GM23338 (cell line): ENCODE results near the gene BICRAL. TPM values are rescaled to one million over a fixed set of nuclear protein-coding genes. Genes with fewer than 3 reads are reported as not detected.

ENCODE experiments used
- ATAC-seq: fragments of 200-7000 bp; cut with Tn5 transposase; 3 replicates; pipeline ENCODE4 v1.9.1; 2020
- DNase-seq: peaks from one replicate; pipeline ENCODE4 v3.0.0-alpha.2; 2015; ENCODE audit warnings: low spot score
- H2AFZ ChIP-seq: fragments of 200-600 bp; sonication (generic); 2 replicates; pipeline ENCODE4 v1.8.0; 2016; ENCODE audit warnings: antibody characterized with exemption, mild to moderate bottlenecking, moderate library complexity
- H3F3A ChIP-seq: fragments of 200-600 bp; sonication (generic); replicated peaks from 2 replicates; pipeline ENCODE4 v1.8.0; 2017; ENCODE audit warnings: antibody characterized with exemption, mixed run types, low read depth
- H3K27ac ChIP-seq: fragments of 200-600 bp; sonication (generic); 2 replicates; pipeline ENCODE4 v1.6.1; 2016; ENCODE audit warnings: low read depth
- H3K27me3 ChIP-seq: fragments of 200-600 bp; sonication (generic); 2 replicates; pipeline ENCODE4 v1.8.0; 2016; ENCODE audit warnings: mild to moderate bottlenecking, mixed run types, moderate library complexity; ENCODE audit not compliant: insufficient read depth
- H3K36me3 ChIP-seq: fragments of 200-600 bp; sonication (generic); 2 replicates; pipeline ENCODE4 v1.8.0; 2016; ENCODE audit warnings: mild to moderate bottlenecking; ENCODE audit not compliant: insufficient read depth
- H3K4me1 ChIP-seq: fragments of 200-600 bp; sonication (generic); 2 replicates; pipeline ENCODE4 v1.8.0; 2016; ENCODE audit warnings: mild to moderate bottlenecking, moderate library complexity; ENCODE audit not compliant: insufficient read depth
- H3K4me2 ChIP-seq: fragments of 200-600 bp; sonication (generic); 2 replicates; pipeline ENCODE4 v1.7.1; 2017; ENCODE audit warnings: mixed run types
- H3K4me3 ChIP-seq: fragments of 200-600 bp; sonication (generic); 2 replicates; pipeline ENCODE4 v1.6.1; 2016; ENCODE audit warnings: mixed run types
- H3K79me2 ChIP-seq: fragments of 200-600 bp; sonication (generic); replicated peaks from 2 replicates; pipeline ENCODE4 v1.8.0; 2017; ENCODE audit warnings: mild to moderate bottlenecking; ENCODE audit not compliant: insufficient read depth
- H3K9me2 ChIP-seq: fragments of 200-600 bp; sonication (generic); 2 replicates; pipeline ENCODE4 v1.8.0; 2017; ENCODE audit not compliant: insufficient read depth
- H4K20me1 ChIP-seq: fragments of 200-600 bp; sonication (generic); replicated peaks from 2 replicates; pipeline ENCODE4 v1.8.0; 2017; ENCODE audit warnings: mild to moderate bottlenecking; ENCODE audit not compliant: insufficient read depth
- H3K27ac Mint-ChIP-seq: 2 replicates; pipeline ENCODE4 v1.8.0; 2020; ENCODE audit warnings: inconsistent platforms, mild to moderate bottlenecking, moderate library complexity, mixed read lengths
- H3K27me3 Mint-ChIP-seq: 3 replicates; pipeline ENCODE4 v1.8.0; 2022; ENCODE audit warnings: low read depth, mild to moderate bottlenecking, moderate library complexity, mixed read lengths, inconsistent platforms; ENCODE audit not compliant: insufficient read depth, poor library complexity
- H3K36me3 Mint-ChIP-seq: 3 replicates; pipeline ENCODE4 v1.8.0; 2021; ENCODE audit warnings: low read depth, mild to moderate bottlenecking, inconsistent platforms, moderate library complexity, mixed read lengths
- H3K4me1 Mint-ChIP-seq: 3 replicates; pipeline ENCODE4 v1.8.0; 2020; ENCODE audit warnings: mild to moderate bottlenecking, inconsistent platforms, mixed read lengths
- H3K4me3 Mint-ChIP-seq: 3 replicates; pipeline ENCODE4 v1.8.0; 2021; ENCODE audit warnings: moderate library complexity, mild to moderate bottlenecking, inconsistent platforms, mixed read lengths
- H3K9me3 Mint-ChIP-seq: 3 replicates; pipeline ENCODE4 v1.8.0; 2020; ENCODE audit warnings: moderate library complexity, mild to moderate bottlenecking, inconsistent platforms, mixed read lengths
- CREB1 ChIP-seq: fragments of 250-450 bp; sonication (Bioruptor Pico); IDR thresholded peaks from 2 replicates; pipeline ENCODE4 v1.5.0; 2020; ENCODE audit warnings: low read depth, mild to moderate bottlenecking, moderate library complexity
- CTCF ChIP-seq, 2 experiments: fragments of 200-600 bp in 1 of 2; sonication (generic) in 1 of 2; conservative IDR thresholded peaks; 2 replicates each; pipeline versions ENCODE4 v1.5.1 to v1.6.1; 2016 to 2017; ENCODE audit warnings: antibody characterized with exemption in 2 of 2, low read depth in 2 of 2, mild to moderate bottlenecking in 2 of 2, moderate library complexity in 1 of 2
- EZH2 ChIP-seq: fragments of 200-600 bp; sonication (generic); IDR thresholded peaks from one replicate; pipeline ENCODE4 v1.8.0; 2017; ENCODE audit warnings: antibody characterized with exemption, mild to moderate bottlenecking, low read depth; ENCODE audit not compliant: unreplicated experiment
- EZH2phosphoT487 ChIP-seq: fragments of 200-600 bp; sonication (generic); IDR thresholded peaks from one replicate; pipeline ENCODE4 v1.8.1; 2018; ENCODE audit warnings: antibody characterized with exemption; ENCODE audit not compliant: unreplicated experiment
- POLR2AphosphoS5 ChIP-seq: IDR thresholded peaks from 2 replicates; pipeline ENCODE4 v1.6.1; 2016; ENCODE audit warnings: antibody characterized with exemption, low read depth
- REST ChIP-seq: IDR thresholded peaks from one replicate; pipeline ENCODE4 v1.6.1; 2018; ENCODE audit warnings: antibody characterized with exemption; ENCODE audit not compliant: unreplicated experiment
- STAT1 ChIP-seq: IDR thresholded peaks from one replicate; pipeline ENCODE4 v1.6.1; 2016; ENCODE audit warnings: antibody characterized with exemption; ENCODE audit not compliant: unreplicated experiment
- ZNF114 ChIP-seq: fragments of 250-450 bp; sonication (Bioruptor Pico); IDR thresholded peaks from 2 replicates; pipeline ENCODE4 v1.5.0; 2020; ENCODE audit warnings: mild to moderate bottlenecking, moderate library complexity
- ZNF462 ChIP-seq: fragments of 250-450 bp; sonication (Bioruptor Pico); IDR thresholded peaks from 2 replicates; pipeline ENCODE4 v1.5.0; 2020; ENCODE audit warnings: mild to moderate bottlenecking, moderate library complexity
- polyA plus RNA-seq: library from polyadenylated mRNA; unstranded; fragments of >200 nt; fragmentation: Nextera tagmentation; extraction: Ambion mirVana; gene quantifications from 2 replicates; pipeline ENCODE4 v1.2.1, GENCODE V29; 2016
- total RNA-seq: library from RNA; depleted of rRNA; stranded (reverse); fragments of >200 nt; shearing (Covaris generic); gene quantifications from 2 replicates; pipeline ENCODE4 v1.2.3, GENCODE V29; 2014

The BICRAL gene
- total and polyA plus RNA-seq, 2 experiments from 2014 or later = 3.4 to 11.7 TPM

GRCh38 chr6:42820512-42821340 lies 38.9 kb downstream of the BICRAL start:
- Histone ChIP-seq H4K20me1 (0 out of 2 replicates have a peak, but pooled peaks cover 4% of the 10 kb centered on the region), H2AFZ (no peak overlapping the region), H3F3A (no peaks in the 10 kb centered on the region), H3K9me2 (no peaks in the 10 kb centered on the region), H3K27me3 (no peaks in the 10 kb centered on the region), H3K36me3 (peaks cover 10% of the 10 kb centered on the region), H3K4me1 (peaks cover 27% of the 10 kb centered on the region), H3K4me3 (no peak overlapping the region), H3K4me2 (0 out of 2 replicates have a peak overlapping the region, but pooled peaks have one; percentile 11), H3K79me2 (no peaks in the 10 kb centered on the region), H3K27ac (peak overlapping the region; percentile 66; the same call in 1 of the 2 replicates)
- TF ChIP-seq ZNF114 (CRISPR knock-in tag) = no peak
- TF ChIP-seq CREB1 (CRISPR knock-in tag) = no peak
- TF ChIP-seq EZH2 = no peak
- no peak for TF ChIP-seq CTCF (conservative IDR thresholded peaks at IDR 0.05; ENCODE audit: low read depth in 2 of 2)
- no peak for TF ChIP-seq STAT1
- TF ChIP-seq ZNF462 (CRISPR knock-in tag) = no peak
- no peak for TF ChIP-seq EZH2phosphoT487
- no peak for TF ChIP-seq REST
- TF ChIP-seq POLR2AphosphoS5 = no peak
- no peak overlapping the region for H3K4me3 Mint-ChIP-seq
- H3K9me3 Mint-ChIP-seq = no peaks in the 10 kb centered on the region
- peaks cover 5% of the 10 kb centered on the region; the same call in 2 of the 3 replicates for H3K36me3 Mint-ChIP-seq
- DNase-seq (peak; percentile 30), ATAC-seq (peak; percentile 85)
- peaks cover 31% of the 10 kb centered on the region for H3K4me1 Mint-ChIP-seq
- peak overlapping the region; percentile 49 for H3K27ac Mint-ChIP-seq
- no peaks in the 10 kb centered on the region for H3K27me3 Mint-ChIP-seq
